ENCODE results near the gene DET1. TPM values are rescaled to one million over a fixed set of nuclear protein-coding genes. Genes with fewer than 3 reads are reported as not detected.
"Not testable (repeated sequence)": the region's sequence is repeated elsewhere in the genome, so short reads cannot be mapped to it uniquely, and the experiment has no call there.

Gene DET1
- total RNA-seq, 1 donor from 2014 or later: 7.4 TPM

- DNase-seq (ENCODE audit: low spot score): no peak
Observed at GRCh38 chr15:88497109-88497765, 49.2 kb downstream of the DET1 start.

- DNase-seq (ENCODE audit: low spot score): no peak
Observed at GRCh38 chr15:88493844-88494243, 52.6 kb downstream of the DET1 start.

- DNase-seq (ENCODE audit: low spot score): no peak
Observed at GRCh38 chr15:88491158-88491557, 55.3 kb downstream of the DET1 start.

- no peak for DNase-seq (ENCODE audit: low spot score)
Observed at GRCh38 chr15:88490036-88490435, 56.4 kb downstream of the DET1 start.

GRCh38 chr15:88489321-88489720 lies 57.2 kb downstream of the DET1 start:
- no peak for DNase-seq (ENCODE audit: low spot score)

GRCh38 chr15:88487796-88488523 lies 58.5 kb downstream of the DET1 start:
- no peak for DNase-seq (ENCODE audit: low spot score)

- no peak for DNase-seq (ENCODE audit: low spot score)
Observed at GRCh38 chr15:88487178-88487795, 59.2 kb downstream of the DET1 start.

GRCh38 chr15:88484682-88485331 lies 61.7 kb downstream of the DET1 start:
- DNase-seq (ENCODE audit: low spot score): no peak

GRCh38 chr15:88482263-88482662 lies 64.2 kb downstream of the DET1 start:
- no peak for DNase-seq (ENCODE audit: low spot score)

GRCh38 chr15:88480981-88481380 lies 65.5 kb downstream of the DET1 start:
- no peak for DNase-seq (ENCODE audit: low spot score)

- no peak for DNase-seq (ENCODE audit: low spot score)
Observed at GRCh38 chr15:88479169-88479568, 67.3 kb downstream of the DET1 start.

GRCh38 chr15:88477904-88478303 lies 68.6 kb downstream of the DET1 start:
- no peak for DNase-seq (ENCODE audit: low spot score)

- no peak for DNase-seq (ENCODE audit: low spot score)
Observed at GRCh38 chr15:88477126-88477525, 69.4 kb downstream of the DET1 start.

- DNase-seq (ENCODE audit: low spot score): peak; percentile 12
Observed at GRCh38 chr15:88476635-88477060, 69.8 kb downstream of the DET1 start.

GRCh38 chr15:88473661-88474293 lies 72.7 kb downstream of the DET1 start:
- DNase-seq (ENCODE audit: low spot score): not testable (repeated sequence)

- no peak for DNase-seq (ENCODE audit: low spot score)
Observed at GRCh38 chr15:88472225-88472624, 74.3 kb downstream of the DET1 start.

- DNase-seq (ENCODE audit: low spot score): no peak
Observed at GRCh38 chr15:88470625-88471372, 75.7 kb downstream of the DET1 start.

- DNase-seq (ENCODE audit: low spot score): no peak
Observed at GRCh38 chr15:88469321-88469720, 77.2 kb downstream of the DET1 start.

GRCh38 chr15:88468721-88469120 lies 77.8 kb downstream of the DET1 start:
- not testable (repeated sequence) for DNase-seq (ENCODE audit: low spot score)

- no peak for DNase-seq (ENCODE audit: low spot score)
Observed at GRCh38 chr15:88467935-88468528, 78.4 kb downstream of the DET1 start.

All from mucosa of gallbladder (tissue), 1 donor.